IPS-20b (cell line): ENCODE data around the gene RERE.

Experiments
- H3K27ac ChIP-seq: one replicate; pipeline ENCODE4 v1.5.1; 2013; ENCODE audit warnings: low read length
- H3K27me3 ChIP-seq: 2 replicates; pipeline ENCODE4 v1.6.1; 2013; ENCODE audit warnings: mild to moderate bottlenecking, low read length, inconsistent platforms; ENCODE audit not compliant: insufficient read depth
- H3K36me3 ChIP-seq: 2 replicates; pipeline ENCODE4 v1.6.1; 2013; ENCODE audit warnings: low read depth, mild to moderate bottlenecking, inconsistent platforms, low read length, moderate library complexity; ENCODE audit not compliant: insufficient read depth
- H3K4me1 ChIP-seq: 2 replicates; pipeline ENCODE4 v1.6.1; 2013; ENCODE audit warnings: mild to moderate bottlenecking, control low read depth, inconsistent platforms, low read length, moderate library complexity; ENCODE audit not compliant: insufficient read depth
- H3K4me3 ChIP-seq: 2 replicates; pipeline ENCODE4 v1.5.1; 2013; ENCODE audit warnings: mild to moderate bottlenecking, low read length, inconsistent platforms
- H3K9ac ChIP-seq: 2 replicates; pipeline ENCODE4 v1.6.1; 2013; ENCODE audit warnings: low read depth, mild to moderate bottlenecking, inconsistent platforms, low read length, moderate library complexity
- H3K9me3 ChIP-seq: 2 replicates; pipeline ENCODE4 v1.6.1; 2013; ENCODE audit warnings: mild to moderate bottlenecking, low read depth, low read length, inconsistent platforms; ENCODE audit not compliant: insufficient read depth

RERE gene

DNA sequence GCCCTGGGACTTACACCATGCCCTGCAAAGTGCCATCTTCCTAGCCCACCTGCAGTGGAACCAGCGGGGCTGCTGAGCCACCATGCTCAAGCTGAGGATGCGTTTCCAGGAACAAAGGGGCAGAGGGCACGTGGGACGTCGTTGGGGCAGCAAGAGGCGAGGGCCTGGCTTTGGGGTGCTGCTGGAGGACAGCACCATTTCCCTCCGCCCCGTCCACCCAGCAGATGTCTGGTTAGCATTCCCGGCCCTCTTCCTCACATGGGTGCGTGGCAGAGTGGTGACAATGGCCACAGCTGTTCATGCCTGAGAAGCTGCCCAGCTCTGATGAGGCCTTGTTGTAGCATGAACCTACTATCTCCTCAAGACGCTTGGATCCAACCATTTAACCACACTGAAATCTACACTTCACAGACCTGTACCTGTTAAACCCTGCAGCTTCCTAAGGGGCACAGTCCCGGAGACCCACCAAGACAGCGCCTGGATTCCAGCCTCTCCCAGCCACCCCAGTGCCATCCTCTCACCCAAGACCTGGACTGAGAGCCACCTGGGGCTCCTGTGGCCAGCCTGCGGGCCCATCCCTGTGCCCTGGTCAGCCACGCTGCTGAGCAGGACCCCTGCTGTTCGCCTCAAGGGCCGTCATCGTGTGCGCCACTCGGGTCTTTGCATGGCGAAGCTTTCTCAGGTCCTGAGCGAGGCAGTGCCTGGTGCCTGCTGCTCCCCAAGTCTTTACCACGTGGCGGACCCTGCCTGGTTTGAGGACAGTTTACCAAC, 466.3 kb downstream of the RERE start:
- H3K4me3 ChIP-seq: no peak overlapping the region
- H3K27me3 ChIP-seq: no peaks in the 10 kb centered on the region
- H3K27ac ChIP-seq: no peak overlapping the region
- no peak overlapping the region for H3K9ac ChIP-seq
- H3K4me1 ChIP-seq: no peaks in the 10 kb centered on the region
- H3K9me3 ChIP-seq: no peaks in the 10 kb centered on the region
- H3K36me3 ChIP-seq: peaks cover 32% of the 10 kb centered on the region

DNA sequence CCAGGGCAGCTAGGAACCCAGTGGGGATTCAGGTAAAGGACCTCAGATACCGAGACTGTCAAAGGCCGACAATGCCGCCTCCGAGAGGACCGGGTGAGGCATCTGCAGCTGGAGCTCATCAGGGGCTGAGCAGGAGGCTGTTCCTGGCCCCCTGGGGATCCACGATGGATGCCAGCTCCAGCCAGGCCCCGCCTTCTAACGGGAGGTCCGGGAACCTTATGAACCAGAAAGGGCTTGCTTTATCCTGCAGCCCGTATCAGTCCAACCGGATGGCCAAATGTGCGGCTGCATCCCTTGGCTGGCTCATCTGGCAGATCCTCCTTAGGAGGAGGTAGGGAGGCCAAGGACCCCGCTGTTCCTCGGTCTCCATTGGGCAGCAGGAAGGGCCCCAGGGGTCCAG, 467.5 kb downstream of the RERE start:
- H3K27ac ChIP-seq: no peak overlapping the region
- H3K4me3 ChIP-seq: no peak overlapping the region
- no peaks in the 10 kb centered on the region for H3K4me1 ChIP-seq
- H3K36me3 ChIP-seq: peaks cover 20% of the 10 kb centered on the region
- H3K9ac ChIP-seq: no peak overlapping the region
- H3K9me3 ChIP-seq: no peaks in the 10 kb centered on the region
- H3K27me3 ChIP-seq: no peaks in the 10 kb centered on the region

DNA sequence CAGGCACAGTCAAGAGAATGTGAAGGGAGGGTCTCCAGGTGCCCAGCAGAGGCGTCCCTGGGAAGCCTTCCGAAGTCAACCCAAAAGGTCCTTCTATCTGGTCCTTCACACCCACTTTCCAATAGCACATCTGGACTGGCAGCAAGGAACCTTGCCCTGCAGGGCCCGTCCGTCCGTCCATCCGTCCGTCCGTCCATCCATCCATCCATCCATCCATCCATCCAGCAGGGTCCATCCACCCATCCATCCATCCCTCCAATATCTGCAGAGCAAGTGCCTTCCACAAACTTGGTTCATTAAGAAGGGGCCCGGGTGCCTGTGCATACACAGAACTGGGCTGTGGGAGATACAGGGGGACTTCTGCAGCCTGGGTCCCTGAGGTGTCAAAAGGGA, 468.0 kb downstream of the RERE start:
- Histone ChIP-seq H3K9me3 (no peaks in the 10 kb centered on the region), H3K27me3 (no peaks in the 10 kb centered on the region), H3K9ac (no peak overlapping the region), H3K36me3 (peaks cover 15% of the 10 kb centered on the region), H3K27ac (no peak overlapping the region), H3K4me3 (no peak overlapping the region), H3K4me1 (no peaks in the 10 kb centered on the region)

DNA sequence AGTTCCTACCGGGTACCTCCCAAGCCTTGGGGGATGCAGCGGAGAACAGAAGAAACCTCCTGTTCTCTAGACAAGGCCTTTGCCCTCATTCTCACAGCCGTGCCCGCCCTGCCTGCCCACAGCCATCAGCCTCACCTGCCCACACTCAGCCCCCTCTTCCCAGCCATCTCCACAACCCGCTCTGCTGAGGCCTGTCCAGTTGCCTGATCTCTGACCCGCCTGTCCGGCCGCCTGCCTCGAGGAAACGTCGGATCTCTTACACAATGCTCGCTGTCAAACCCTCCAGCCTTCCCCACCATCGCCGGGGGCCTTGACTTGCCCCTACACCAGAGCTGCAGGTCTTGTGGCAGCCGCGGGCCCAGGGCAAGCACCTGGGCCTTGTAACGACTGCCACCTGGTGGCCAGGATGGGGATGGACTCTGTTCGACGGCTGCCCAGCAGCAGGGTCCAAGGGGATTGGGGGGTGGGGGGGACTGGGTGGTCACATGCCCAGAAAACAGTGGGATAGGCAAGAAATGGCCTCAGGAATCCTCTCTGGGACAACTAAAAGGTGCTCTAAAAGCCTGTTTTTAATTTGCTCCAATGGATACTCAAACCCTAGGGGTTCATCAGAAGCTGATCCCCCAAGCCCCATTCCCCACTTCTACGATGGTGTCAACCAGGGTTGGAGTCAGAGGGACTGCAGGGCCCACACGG, 468.5 kb downstream of the RERE start:
- Histone ChIP-seq H3K4me1 (no peaks in the 10 kb centered on the region), H3K36me3 (peaks cover 11% of the 10 kb centered on the region), H3K9ac (no peak overlapping the region), H3K27ac (no peak overlapping the region), H3K4me3 (no peak overlapping the region), H3K9me3 (no peaks in the 10 kb centered on the region), H3K27me3 (no peaks in the 10 kb centered on the region)

DNA sequence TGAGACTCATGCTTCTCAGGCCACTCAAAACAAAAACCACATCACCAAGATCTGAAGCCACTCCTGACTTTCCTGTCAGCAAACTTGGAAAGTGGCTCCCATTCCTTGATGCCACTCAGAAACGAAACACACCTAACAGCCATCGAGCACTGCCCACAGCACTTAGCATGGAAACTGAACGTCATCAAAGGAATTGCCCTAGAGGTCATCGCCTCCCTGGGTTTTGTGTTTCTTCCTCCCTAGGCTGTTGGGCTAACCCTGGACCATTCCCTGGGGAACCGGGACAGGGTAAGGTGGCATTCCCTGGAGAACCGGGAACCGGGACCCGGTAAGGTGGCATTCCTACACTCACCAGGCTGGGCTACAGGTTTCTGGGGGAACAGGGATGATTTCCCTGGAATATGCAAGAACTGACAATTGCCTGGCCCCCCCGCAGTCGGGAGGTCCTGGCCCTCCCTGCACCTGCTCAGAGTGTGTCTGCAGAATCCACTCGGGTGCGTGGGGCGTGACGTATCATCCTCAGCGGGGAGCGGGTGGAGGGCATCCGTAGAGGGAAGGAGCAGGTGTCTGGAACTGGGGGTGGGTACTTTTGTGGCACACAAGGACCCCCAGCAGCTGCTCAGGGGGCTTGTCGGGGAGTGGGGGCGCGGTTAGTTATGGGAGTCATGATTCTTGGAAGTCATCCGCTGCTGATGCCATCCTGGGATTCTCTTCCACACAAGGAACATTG, 469.2 kb downstream of the RERE start:
- no peak overlapping the region for H3K4me3 ChIP-seq
- H3K9ac ChIP-seq: no peak overlapping the region
- peaks cover 4% of the 10 kb centered on the region; the same call in 1 of the 2 replicates for H3K36me3 ChIP-seq
- no peaks in the 10 kb centered on the region for H3K27me3 ChIP-seq
- H3K9me3 ChIP-seq: no peaks in the 10 kb centered on the region
- no peaks in the 10 kb centered on the region for H3K4me1 ChIP-seq
- no peak overlapping the region for H3K27ac ChIP-seq

DNA sequence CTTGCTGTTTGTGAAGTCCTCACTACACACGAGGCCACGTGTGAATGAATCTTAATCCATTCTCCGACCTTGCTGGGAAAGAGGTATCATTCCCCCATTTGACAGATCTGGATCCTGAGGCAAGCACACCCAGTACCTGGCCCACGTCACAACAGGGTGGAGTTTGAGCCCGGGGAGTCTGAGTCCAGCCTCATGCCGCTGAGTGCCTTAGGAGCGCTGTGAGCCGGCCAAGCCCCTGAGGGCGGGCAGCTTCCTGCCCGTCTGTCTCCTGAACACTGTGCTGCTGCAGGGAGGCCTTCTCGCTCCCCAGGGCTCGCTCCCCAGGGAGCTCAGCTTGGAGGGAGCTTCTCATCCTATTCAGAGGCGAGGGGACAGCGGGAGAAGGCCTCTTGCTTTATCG, 469.8 kb downstream of the RERE start:
- Histone ChIP-seq H3K4me1 (no peaks in the 10 kb centered on the region), H3K36me3 (no peaks in the 10 kb centered on the region), H3K9ac (no peak overlapping the region), H3K9me3 (no peaks in the 10 kb centered on the region), H3K4me3 (no peak overlapping the region), H3K27me3 (no peaks in the 10 kb centered on the region), H3K27ac (no peak overlapping the region)

DNA sequence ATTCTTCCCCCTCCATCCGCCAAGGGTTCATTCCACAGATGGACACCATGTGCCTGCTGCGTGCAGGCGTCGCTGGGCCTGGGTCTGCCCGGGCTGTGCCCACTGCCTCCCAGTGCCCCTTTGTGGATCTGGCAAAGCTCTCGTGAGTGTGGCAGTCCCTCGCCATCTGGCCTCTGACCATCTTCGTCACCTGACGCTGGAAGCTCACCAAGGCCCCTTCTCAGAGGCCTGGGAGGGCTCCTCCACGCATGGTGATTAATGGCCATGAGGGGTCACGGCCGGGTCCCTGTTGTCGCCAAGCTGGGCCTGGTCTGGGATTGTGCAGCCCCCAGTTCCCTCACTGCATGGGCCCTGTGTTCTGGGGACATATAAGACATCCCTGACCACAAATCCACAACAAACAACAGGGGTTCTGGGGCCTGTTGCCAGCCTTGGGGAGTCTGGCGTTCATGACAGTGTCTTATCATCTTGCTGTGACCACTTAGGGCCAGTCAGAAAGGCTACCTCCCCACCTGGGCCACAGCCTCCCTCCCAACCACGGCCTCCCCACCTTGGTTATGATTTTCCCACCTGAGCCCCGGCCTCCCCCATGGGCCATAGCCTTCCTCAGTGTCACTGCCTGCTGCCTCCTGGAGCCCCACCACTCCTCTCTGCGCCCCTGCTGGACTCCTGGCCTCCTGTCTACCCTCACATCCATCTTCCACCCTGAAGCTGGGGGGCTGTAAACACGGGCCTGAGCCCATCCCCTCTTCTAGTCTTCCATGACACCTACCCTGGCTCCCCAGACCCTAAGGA, 471.6 kb downstream of the RERE start:
- Histone ChIP-seq H3K9me3 (no peaks in the 10 kb centered on the region), H3K36me3 (no peaks in the 10 kb centered on the region), H3K4me3 (no peak overlapping the region), H3K27me3 (no peaks in the 10 kb centered on the region), H3K4me1 (no peaks in the 10 kb centered on the region), H3K9ac (no peak overlapping the region), H3K27ac (no peak overlapping the region)

DNA sequence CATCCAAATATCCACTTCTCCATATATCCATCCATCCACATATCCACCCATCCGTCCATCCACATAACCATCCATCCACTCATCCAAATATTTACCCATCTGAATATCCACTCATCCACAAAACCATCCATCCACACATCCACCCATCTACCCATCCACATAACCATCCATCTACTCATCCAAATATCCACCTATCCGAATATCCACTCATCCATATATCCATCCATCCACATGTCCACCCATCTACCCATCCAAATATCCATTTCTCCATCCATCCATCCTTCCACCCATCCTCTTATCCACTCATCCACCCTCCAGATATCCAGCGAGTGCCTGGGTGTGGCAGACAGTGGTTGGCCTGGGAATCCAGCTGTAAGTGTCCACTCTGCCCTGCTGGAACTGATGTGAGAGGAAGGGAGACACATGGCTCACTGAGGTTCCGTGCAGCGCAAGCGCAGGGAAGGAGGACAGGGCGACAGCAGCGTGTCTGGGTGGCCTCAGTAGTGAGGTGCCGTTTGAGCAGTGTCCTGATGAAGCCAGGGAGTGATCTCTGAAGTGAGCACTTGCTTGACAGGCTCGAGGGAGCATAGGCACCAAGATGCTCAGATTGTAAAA, 472.4 kb downstream of the RERE start:
- Histone ChIP-seq H3K27ac (no peak overlapping the region), H3K4me3 (no peak overlapping the region), H3K9me3 (no peaks in the 10 kb centered on the region), H3K27me3 (no peaks in the 10 kb centered on the region), H3K36me3 (no peaks in the 10 kb centered on the region), H3K9ac (no peak overlapping the region), H3K4me1 (no peaks in the 10 kb centered on the region)

DNA sequence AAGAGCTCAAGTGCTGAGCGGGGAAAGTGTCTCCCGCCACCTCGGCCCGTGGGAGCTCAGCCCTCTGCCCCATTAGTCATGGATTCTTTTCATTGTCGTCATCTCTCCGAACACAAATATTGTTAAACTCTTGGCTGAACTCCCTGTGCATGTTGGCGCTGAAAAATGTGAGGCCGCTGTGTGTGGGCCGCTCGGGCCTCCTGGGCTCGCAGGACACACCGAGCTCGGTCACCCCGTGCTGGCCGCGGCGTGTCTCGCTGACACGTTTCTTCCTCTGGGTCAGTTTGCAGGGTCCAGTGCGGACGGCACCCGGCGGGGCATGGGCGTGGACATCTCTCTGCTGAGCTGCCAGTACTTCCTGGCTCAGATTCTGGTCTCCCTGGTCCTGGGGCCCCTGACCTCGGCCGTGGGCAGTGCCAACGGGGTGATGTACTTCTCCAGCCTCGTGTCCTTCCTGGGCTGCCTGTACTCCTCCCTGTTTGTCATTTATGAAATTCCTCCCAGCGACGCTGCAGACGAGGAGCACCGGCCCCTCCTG, 473.9 kb downstream of the RERE start:
- Histone ChIP-seq H3K36me3 (no peaks in the 10 kb centered on the region), H3K9ac (no peak overlapping the region), H3K4me3 (no peak overlapping the region), H3K9me3 (no peaks in the 10 kb centered on the region), H3K4me1 (no peaks in the 10 kb centered on the region), H3K27ac (no peak overlapping the region), H3K27me3 (no peaks in the 10 kb centered on the region)

DNA sequence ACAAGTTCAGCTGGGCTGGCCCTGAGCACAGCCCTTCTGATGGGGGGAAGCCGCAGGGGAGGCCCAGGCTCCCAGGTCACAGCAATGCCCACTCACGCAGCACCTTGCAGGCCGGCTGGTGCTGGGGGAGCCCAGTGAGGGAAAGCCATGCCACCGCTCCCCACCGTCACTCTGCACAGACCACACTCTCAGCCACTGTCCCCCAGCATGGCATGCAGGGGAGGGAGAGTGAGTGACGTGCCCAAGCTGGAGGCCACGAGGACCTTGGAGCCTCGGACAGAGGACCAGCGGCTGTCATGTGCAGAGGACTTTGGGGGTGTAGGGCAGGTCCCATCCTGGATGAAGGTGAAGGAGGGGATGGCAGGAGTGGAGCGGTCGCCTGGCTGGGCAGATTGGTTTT, 474.4 kb downstream of the RERE start:
- Histone ChIP-seq H3K9me3 (no peaks in the 10 kb centered on the region), H3K36me3 (no peaks in the 10 kb centered on the region), H3K4me3 (no peak overlapping the region), H3K9ac (no peak overlapping the region), H3K4me1 (no peaks in the 10 kb centered on the region), H3K27ac (no peak overlapping the region), H3K27me3 (no peaks in the 10 kb centered on the region)

DNA sequence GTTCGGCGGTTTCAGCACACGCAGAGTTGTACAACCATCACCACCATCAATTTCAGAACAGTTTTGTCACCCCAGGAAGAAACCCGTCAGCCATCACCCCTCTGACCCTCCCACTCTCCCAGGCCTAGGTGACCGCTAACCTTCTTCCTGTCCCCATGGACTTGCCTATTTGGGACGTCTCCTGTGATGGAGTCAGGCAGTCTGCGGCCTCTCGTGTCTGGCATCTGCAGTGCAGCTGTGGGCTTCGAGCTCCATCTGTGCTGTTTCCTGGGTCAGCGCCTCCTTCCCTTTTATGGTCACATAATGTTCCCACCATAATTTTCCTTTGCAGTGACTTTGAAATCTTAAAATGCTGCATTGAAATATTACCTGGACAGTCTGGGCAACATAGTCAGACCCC, 475.1 kb downstream of the RERE start:
- Histone ChIP-seq H3K4me3 (no peak overlapping the region), H3K27ac (no peak overlapping the region), H3K4me1 (no peaks in the 10 kb centered on the region), H3K9ac (no peak overlapping the region), H3K27me3 (no peaks in the 10 kb centered on the region), H3K36me3 (no peaks in the 10 kb centered on the region), H3K9me3 (no peaks in the 10 kb centered on the region)
